CD14-positive monocyte (primary cell): ENCODE results near the gene TUBB6. TPM values are rescaled to one million over a fixed set of nuclear protein-coding genes. Genes with fewer than 3 reads are reported as not detected.
A peak's percentile ranks its signal among the peaks of the same experiment; 100 is the strongest.

Source experiments
- DNase-seq, 3 donors: peaks; one replicate each; pipeline ENCODE4 v3.0.0-alpha.2; 2011 to 2022
- H2AFZ ChIP-seq: 2 replicates; pipeline ENCODE4 v1.6.0; 2012; ENCODE audit warnings: mild to moderate bottlenecking, low read depth, low read length, inconsistent platforms; ENCODE audit not compliant: insufficient read depth, poor library complexity, severe bottlenecking
- H3K27ac ChIP-seq, 2 donors: 1 replicate in 1 of 2; 2 replicates in 1 of 2; pipeline ENCODE4 v1.5.1; 2012 to 2013; ENCODE audit warnings: low read length in 2 of 2, control low read depth in 1 of 2, inconsistent platforms in 1 of 2, low read depth in 1 of 2, mild to moderate bottlenecking in 1 of 2
- H3K27me3 ChIP-seq, 2 donors: one replicate each; pipeline versions ENCODE4 v1.6.0 to v1.6.1; 2011 to 2013; ENCODE audit warnings: low read length in 2 of 2; ENCODE audit not compliant: control insufficient read depth in 2 of 2, insufficient read depth in 2 of 2
- H3K36me3 ChIP-seq, 2 donors: replicated peaks in 1 of 2; 1 replicate in 1 of 2; 2 replicates in 1 of 2; pipeline versions ENCODE4 v1.5.1 to v1.6.1; 2012 to 2013; ENCODE audit warnings: low read length in 2 of 2, control low read depth in 1 of 2, inconsistent platforms in 1 of 2, mild to moderate bottlenecking in 1 of 2; ENCODE audit not compliant: insufficient read depth in 2 of 2, control insufficient read depth in 1 of 2
- H3K4me1 ChIP-seq, 2 donors: 1 replicate in 1 of 2; 2 replicates in 1 of 2; pipeline versions ENCODE4 v1.5.1 to v1.6.1; 2012 to 2013; ENCODE audit warnings: low read length in 2 of 2, control low read depth in 1 of 2, inconsistent platforms in 1 of 2, mild to moderate bottlenecking in 1 of 2, moderate library complexity in 1 of 2; ENCODE audit not compliant: insufficient read depth in 2 of 2, control insufficient read depth in 1 of 2
- H3K4me2 ChIP-seq: replicated peaks from 2 replicates; pipeline ENCODE3; 2012; ENCODE audit warnings: low read length, moderate library complexity, mild to moderate bottlenecking; ENCODE audit not compliant: poor library complexity, severe bottlenecking; ENCODE audit errors: extremely low read depth
- H3K4me3 ChIP-seq, 3 experiments: fragments of 200-600 bp in 1 of 3; sonication (generic) in 1 of 3; replicated peaks in 1 of 3; 1 replicate in 2 of 3; 2 replicates in 1 of 3; pipeline ENCODE4 v1.5.1; 2011 to 2013; ENCODE audit warnings: low read length in 3 of 3, mild to moderate bottlenecking in 3 of 3, control low read depth in 2 of 3, low read depth in 2 of 3, inconsistent platforms in 1 of 3, moderate library complexity in 1 of 3
- H3K79me2 ChIP-seq: 2 replicates; pipeline ENCODE4 v1.6.0; 2012; ENCODE audit warnings: mild to moderate bottlenecking, control low read depth, inconsistent platforms, low read length, moderate library complexity; ENCODE audit not compliant: insufficient read depth
- H3K9ac ChIP-seq: 2 replicates; pipeline ENCODE4 v1.6.0; 2017; ENCODE audit warnings: low read length, mild to moderate bottlenecking; ENCODE audit not compliant: insufficient read depth, poor library complexity, severe bottlenecking
- H3K9me3 ChIP-seq, 2 donors: replicated peaks in 1 of 2; 1 replicate in 1 of 2; 2 replicates in 1 of 2; pipeline versions ENCODE4 v1.5.1 to v1.6.1; 2012 to 2013; ENCODE audit warnings: low read length in 2 of 2, control low read depth in 1 of 2; ENCODE audit not compliant: control insufficient read depth in 1 of 2, insufficient read depth in 1 of 2
- H4K20me1 ChIP-seq: 2 replicates; pipeline ENCODE4 v1.6.0; 2012; ENCODE audit warnings: mild to moderate bottlenecking, low read length, control low read depth, moderate library complexity; ENCODE audit not compliant: insufficient read depth
- H3K27ac Mint-ChIP-seq, 7 donors: one replicate each; pipeline ENCODE4 v1.8.0; 2020; ENCODE audit warnings: mild to moderate bottlenecking in 7 of 7, mixed read lengths in 7 of 7, moderate library complexity in 6 of 7, inconsistent platforms in 2 of 7
- H3K27me3 Mint-ChIP-seq, 3 donors: one replicate each; pipeline ENCODE4 v1.8.0; 2021 to 2022; ENCODE audit warnings: low read depth in 3 of 3, mild to moderate bottlenecking in 3 of 3, mixed read lengths in 3 of 3, moderate library complexity in 3 of 3, inconsistent platforms in 1 of 3
- H3K36me3 Mint-ChIP-seq, 2 donors: one replicate each; pipeline ENCODE4 v1.8.0; 2020; ENCODE audit warnings: mixed read lengths in 2 of 2, inconsistent platforms in 1 of 2, mild to moderate bottlenecking in 1 of 2
- H3K4me1 Mint-ChIP-seq: one replicate; pipeline ENCODE4 v1.8.0; 2020; ENCODE audit warnings: mild to moderate bottlenecking, mixed read lengths
- H3K4me3 Mint-ChIP-seq, 2 donors: one replicate each; pipeline ENCODE4 v1.8.0; 2020; ENCODE audit warnings: mild to moderate bottlenecking in 2 of 2, mixed read lengths in 2 of 2, moderate library complexity in 1 of 2
- H3K9me3 Mint-ChIP-seq, 7 donors: one replicate each; pipeline ENCODE4 v1.8.0; 2020 to 2022; ENCODE audit warnings: mixed read lengths in 7 of 7, mild to moderate bottlenecking in 6 of 7, moderate library complexity in 6 of 7, inconsistent platforms in 2 of 7
- CTCF ChIP-seq: fragments of 200-600 bp; IDR thresholded peaks from one replicate; pipeline ENCODE4 v1.8.0; 2022; ENCODE audit warnings: antibody characterized with exemption, mild to moderate bottlenecking
- WGBS: methylation state at CpG from one replicate; pipeline ENCODE4 v1.1.5; 2013; ENCODE audit warnings: missing lambda C conversion rate; ENCODE audit not compliant: insufficient coverage; 5-methylcytosine and 5-hydroxymethylcytosine counted together
- intact Hi-C, 2 donors: fragments of 100-400 bp; cut with micrococcal nuclease; formaldehyde crosslinking; loops; one replicate each; pipeline versions ENCODE4 v1.15.0 to v1.15.1; 2023
- polyA plus RNA-seq, 3 donors: library from polyadenylated mRNA; depleted of rRNA in 1 of 3; unstranded in 2 of 3; stranded (reverse) in 1 of 3; fragments of 300-500 nt in 2 of 3; fragments of >200 nt in 1 of 3; fragmentation: Illumina TruSeq in 2 of 3; gene quantifications; 1 replicate in 2 of 3; 2 replicates in 1 of 3; pipeline ENCODE4 v1.2.3, GENCODE V29; 2012 to 2021

Gene TUBB6
- polyA plus RNA-seq, 3 donors = 15.8 to 34.9 (median 27.6) TPM

- peaks cover 0 to 9% (median 5%) of the 10 kb centered on the region in 7 donors for H3K9me3 Mint-ChIP-seq
These were observed 12.0 kb upstream of the TUBB6 start for GRCh38 chr18:12296087-12296403.

GRCh38 chr18:12296457-12296856 lies 11.6 kb upstream of the TUBB6 start:
- Histone ChIP-seq H3K4me2 (no peak overlapping the region), H3K4me3 (no peak overlapping the region)
- intact Hi-C loops = no loop called here

More at GRCh38 chr18:12296087-12296403, 12.0 kb upstream of the TUBB6 start:
- Histone ChIP-seq H4K20me1 (no peaks in the 10 kb centered on the region), H3K9ac (no peak overlapping the region), H3K27ac (no peak overlapping the region), H3K36me3 (no peaks in the 10 kb centered on the region), H3K4me2 (no peak overlapping the region), H3K4me3 (no peak overlapping the region), H3K9me3 (peaks cover 0 to 3% of the 10 kb centered on the region in 2 donors), H3K79me2 (no peaks in the 10 kb centered on the region), H3K4me1 (no peaks in the 10 kb centered on the region), H2AFZ (no peak overlapping the region), H3K27me3 (no peaks in the 10 kb centered on the region)
- no peak for DNase-seq
- H3K4me3 Mint-ChIP-seq = no peak overlapping the region
- H3K27ac Mint-ChIP-seq = no peak overlapping the region
- no peaks in the 10 kb centered on the region for H3K36me3 Mint-ChIP-seq
- no peak for TF ChIP-seq CTCF
- no peaks in the 10 kb centered on the region for H3K4me1 Mint-ChIP-seq
- intact Hi-C loops = no loop called here
- peaks cover 2 to 10% (median 8%) of the 10 kb centered on the region in 3 donors for H3K27me3 Mint-ChIP-seq
- 70% methylated on average over 2 of the region's 3 CpGs for WGBS

More at GRCh38 chr18:12296457-12296856, 11.6 kb upstream of the TUBB6 start:
- peaks cover 0 to 3% of the 10 kb centered on the region in 2 donors for H3K9me3 ChIP-seq
- Mint-ChIP-seq H3K9me3 (peaks cover 0 to 9% (median 5%) of the 10 kb centered on the region in 7 donors), H3K27ac (peak overlapping the region in 1 of 7 donors; percentile 17), H3K4me1 (no peaks in the 10 kb centered on the region), H3K27me3 (peaks cover 2 to 10% (median 8%) of the 10 kb centered on the region in 3 donors), H3K36me3 (no peaks in the 10 kb centered on the region), H3K4me3 (no peak overlapping the region)
- H3K27me3 ChIP-seq = no peaks in the 10 kb centered on the region
- no peaks in the 10 kb centered on the region for H3K36me3 ChIP-seq
- H3K9ac ChIP-seq = no peak overlapping the region
- WGBS = 80% methylated on average over 1 of the region's 1 CpG
- no peak for DNase-seq
- no peaks in the 10 kb centered on the region for H3K4me1 ChIP-seq
- no peak overlapping the region for H2AFZ ChIP-seq
- H3K79me2 ChIP-seq = no peaks in the 10 kb centered on the region
- H4K20me1 ChIP-seq = no peaks in the 10 kb centered on the region
- no peak overlapping the region for H3K27ac ChIP-seq
- TF ChIP-seq CTCF = no peak
